ENCODE data around the gene NT5DC3. TPM values are rescaled to one million over a fixed set of nuclear protein-coding genes. Genes with fewer than 3 reads are reported as not detected.

The NT5DC3 gene
- total RNA-seq, 1 experiment from 2014 or later, result 12.5 TPM

GRCh38 chr12:103868215-103868614 is 27.2 kb upstream of the NT5DC3 start:
- Mint-ChIP-seq H3K36me3 (no peaks in the 10 kb centered on the region), H3K4me1 (no peaks in the 10 kb centered on the region), H3K4me3 (no peak overlapping the region), H3K9me3 (no peaks in the 10 kb centered on the region), H3K27me3 (ENCODE audit: low read depth) (no peaks in the 10 kb centered on the region), H3K27ac (no peak overlapping the region)
- TF ChIP-seq GRHL2 (CRISPR knock-in tag; IDR thresholded peaks at IDR 0.05; ENCODE audit: insufficient replicate concordance, severe bottlenecking), result no peak
- no peak for TF ChIP-seq ZNF121 (CRISPR knock-in tag; IDR thresholded peaks at IDR 0.05)
- no peak for TF ChIP-seq MYBL2 (CRISPR knock-in tag; IDR thresholded peaks at IDR 0.05)
- no peak for TF ChIP-seq E2F1 (CRISPR knock-in tag; IDR thresholded peaks at IDR 0.05)
- no peak for TF ChIP-seq ZNF281 (CRISPR knock-in tag; IDR thresholded peaks at IDR 0.05)
- no peak for TF ChIP-seq SOX15 (CRISPR knock-in tag; IDR thresholded peaks at IDR 0.05)
- no peak for TF ChIP-seq HMGXB4 (CRISPR knock-in tag; IDR thresholded peaks at IDR 0.05)
- TF ChIP-seq ZNF532 (CRISPR knock-in tag; IDR thresholded peaks at IDR 0.05; ENCODE audit: borderline replicate concordance), result no peak
- TF ChIP-seq ZNF317 (CRISPR knock-in tag; IDR thresholded peaks at IDR 0.05; ENCODE audit: borderline replicate concordance, low read depth), result no peak
- TF ChIP-seq ATF6 (CRISPR knock-in tag; IDR thresholded peaks at IDR 0.05), result no peak
- TF ChIP-seq JUN (CRISPR knock-in tag; IDR thresholded peaks at IDR 0.05), result no peak
- TF ChIP-seq MAX (CRISPR knock-in tag; IDR thresholded peaks at IDR 0.05), result no peak
- no peak for TF ChIP-seq ZSCAN18 (CRISPR knock-in tag; IDR thresholded peaks at IDR 0.05)
- TF ChIP-seq ESRRA (CRISPR knock-in tag; IDR thresholded peaks at IDR 0.05; ENCODE audit: borderline replicate concordance), result no peak
- ChIA-PET POLR2A (interaction anchor here (0.7 kb wide), 1 partner anchor 80 kb away, joined by 3 read pairs; no protein-coding TSS in a partner anchor), CTCF (interaction anchor here (0.6 to 1.1 kb wide), 2 partner anchors 42 to 235 kb away, joined by 3 read pairs; no protein-coding TSS in a partner anchor)
- no peak for ATAC-seq
- DNase-seq (ENCODE audit: low spot score), result no peak

Data from WTC11 (cell line).